ENCODE data around the gene GSTO2. TPM values are rescaled to one million over a fixed set of nuclear protein-coding genes. Genes with fewer than 3 reads are reported as not detected.

GSTO2 gene
- total and polyA plus RNA-seq, 2 of the 4 experiments (the other 2 are of a cell fraction): 1.4 to 2.3 TPM

DNA sequence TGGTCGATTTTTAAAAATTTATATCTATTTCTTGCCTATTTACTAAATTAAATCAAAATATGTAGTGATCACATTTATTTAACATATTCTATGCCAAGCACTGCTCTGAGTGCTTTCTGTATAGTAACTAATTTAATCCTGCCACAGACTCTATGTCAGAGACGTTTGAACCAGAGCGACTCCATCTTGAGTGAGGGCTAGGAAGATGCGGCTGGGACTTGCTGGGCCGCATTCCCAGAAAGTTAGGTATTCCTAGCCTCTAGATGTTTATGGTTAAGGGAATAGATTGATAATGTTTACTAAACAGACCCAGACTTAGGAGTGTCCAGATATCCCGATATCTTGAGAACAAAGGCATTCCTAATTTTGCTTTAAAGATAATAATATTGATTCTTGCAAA lies 17.5 kb upstream of the GSTO2 start:
- in situ Hi-C loops (cut with MboI; ENCODE audit: low sequenced_read_pairs): no loop called here
- no peak for ATAC-seq (ENCODE audit: low read depth)
- no peaks in the 10 kb centered on the region for H3K27me3 ChIP-seq (ENCODE audit: control insufficient read depth, insufficient read depth, low read length)
- H3K36me3 ChIP-seq (ENCODE audit: control insufficient read depth, insufficient read depth, low read length): no peaks in the 10 kb centered on the region
- H2AFZ ChIP-seq (replicated peaks; ENCODE audit: low read length, poor library complexity): no peak overlapping the region
- H3K79me1 ChIP-seq (ENCODE audit: low read depth in 1 of 2, low read length in 2 of 2): peaks cover 0 to 11% of the 10 kb centered on the region in 2 experiments; a peak in 2 of 4 replicates
- H3K56ac ChIP-seq (ENCODE audit: extremely low read depth, insufficient read depth, low read length): no peak overlapping the region
- H3K4me2 ChIP-seq (ENCODE audit: low read depth, low read length): no peak overlapping the region
- no peak overlapping the region for H3K4me3 ChIP-seq (ENCODE audit: insufficient read depth, low read depth, low read length)
- H3K9ac ChIP-seq (ENCODE audit: low read depth, low read length): no peak overlapping the region
- no peak overlapping the region for H4K8ac ChIP-seq (ENCODE audit: low read depth in 2 of 2, low read length in 2 of 2)
- intact Hi-C loops (cut with micrococcal nuclease): loop anchor here (5.0 kb wide), 1 partner anchor 364 kb away; no protein-coding TSS in a partner anchor
- no peak overlapping the region for H3K18ac ChIP-seq (ENCODE audit: low read depth, low read length)
- H3K9me3 ChIP-seq (ENCODE audit: control insufficient read depth, insufficient read depth, low read length): no peaks in the 10 kb centered on the region
- H3K9me1 ChIP-seq (ENCODE audit: insufficient read depth, low read length): 0 out of 2 replicates have a peak, but pooled peaks cover 2% of the 10 kb centered on the region
- no TSS peak for BruUV-seq (replicated peaks)
- H2BK120ac ChIP-seq (ENCODE audit: low read depth, low read length): no peak overlapping the region
- TF ChIP-seq NFE2L2 (IDR thresholded peaks at IDR 0.05; ENCODE audit: low read depth, low read length) (no peak), CEBPB (IDR thresholded peaks at IDR 0.05; ENCODE audit: low read depth, low read length) (no peak), MAZ (IDR thresholded peaks at IDR 0.05; ENCODE audit: borderline replicate concordance, low read depth, low read length) (no peak), CTCF (conservative IDR thresholded peaks at IDR 0.05; ENCODE audit: low read depth, low read length) (no peak), POLR2A (IDR thresholded peaks at IDR 0.05; ENCODE audit: low read depth, low read length) (no peak), RCOR1 (IDR thresholded peaks at IDR 0.05; ENCODE audit: insufficient replicate concordance, low read length) (no peak), BHLHE40 (IDR thresholded peaks at IDR 0.05; ENCODE audit: low read depth, low read length) (no peak), FOS (IDR thresholded peaks at IDR 0.05; ENCODE audit: low read depth, low read length) (no peak), RFX5 (IDR thresholded peaks at IDR 0.05; ENCODE audit: low read depth, low read length) (no peak), SMC3 (IDR thresholded peaks at IDR 0.05; ENCODE audit: low read depth, low read length) (no peak), CHD1 (IDR thresholded peaks at IDR 0.05; ENCODE audit: low read depth, low read length) (no peak), MXI1 (IDR thresholded peaks at IDR 0.05; ENCODE audit: borderline replicate concordance, low read depth, low read length) (no peak), MAFK (IDR thresholded peaks at IDR 0.05; ENCODE audit: low read depth, low read length) (no peak), RAD21 (IDR thresholded peaks at IDR 0.05; ENCODE audit: low read length) (no peak)
- TF ChIP-seq, protein P1, sequence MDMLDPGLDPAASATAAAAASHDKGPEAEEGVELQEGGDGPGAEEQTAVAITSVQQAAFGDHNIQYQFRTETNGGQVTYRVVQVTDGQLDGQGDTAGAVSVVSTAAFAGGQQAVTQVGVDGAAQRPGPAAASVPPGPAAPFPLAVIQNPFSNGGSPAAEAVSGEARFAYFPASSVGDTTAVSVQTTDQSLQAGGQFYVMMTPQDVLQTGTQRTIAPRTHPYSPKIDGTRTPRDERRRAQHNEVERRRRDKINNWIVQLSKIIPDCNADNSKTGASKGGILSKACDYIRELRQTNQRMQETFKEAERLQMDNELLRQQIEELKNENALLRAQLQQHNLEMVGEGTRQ (IDR thresholded peaks at IDR 0.05; ENCODE audit: low read depth, low read length): no peak
- TF ChIP-seq, protein P2, sequence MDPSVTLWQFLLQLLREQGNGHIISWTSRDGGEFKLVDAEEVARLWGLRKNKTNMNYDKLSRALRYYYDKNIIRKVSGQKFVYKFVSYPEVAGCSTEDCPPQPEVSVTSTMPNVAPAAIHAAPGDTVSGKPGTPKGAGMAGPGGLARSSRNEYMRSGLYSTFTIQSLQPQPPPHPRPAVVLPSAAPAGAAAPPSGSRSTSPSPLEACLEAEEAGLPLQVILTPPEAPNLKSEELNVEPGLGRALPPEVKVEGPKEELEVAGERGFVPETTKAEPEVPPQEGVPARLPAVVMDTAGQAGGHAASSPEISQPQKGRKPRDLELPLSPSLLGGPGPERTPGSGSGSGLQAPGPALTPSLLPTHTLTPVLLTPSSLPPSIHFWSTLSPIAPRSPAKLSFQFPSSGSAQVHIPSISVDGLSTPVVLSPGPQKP (IDR thresholded peaks at IDR 0.05; ENCODE audit: borderline replicate concordance, low read depth, low read length): no peak
- no CpG with 5 or more reads among the region's 6 CpGs for WGBS, 2 experiments (ENCODE audit: extremely low coverage in 2 of 2, insufficient read length in 1 of 2)
- dilution Hi-C loops (cut with HindIII; ENCODE audit: low sequenced_read_pairs, unreplicated experiment): no loop called here
- DNase-seq: no peak
- no peak overlapping the region for H2AK9ac ChIP-seq (replicated peaks; ENCODE audit: low read depth, low read length, poor library complexity)
- no peak overlapping the region for H3K27ac ChIP-seq (ENCODE audit: insufficient read depth, low read length)
- peaks cover 3% of the 10 kb centered on the region; the same call in 1 of the 2 replicates for H4K20me1 ChIP-seq (ENCODE audit: insufficient read depth, low read length)
- ChIA-PET CTCF (no interaction called here), POLR2A (ENCODE audit: unreplicated experiment) (no interaction called here)
- no peak overlapping the region for H2AK5ac ChIP-seq (ENCODE audit: low read depth, low read length)
- no peak overlapping the region for H2BK20ac ChIP-seq (ENCODE audit: low read depth, low read length)
- peaks cover 6% of the 10 kb centered on the region for H3K4me1 ChIP-seq (ENCODE audit: control insufficient read depth, insufficient read depth, low read length)
- no peak overlapping the region for H4K91ac ChIP-seq (ENCODE audit: insufficient read depth, low read depth, low read length)
- H4K5ac ChIP-seq (ENCODE audit: low read depth, low read length): no peak overlapping the region
- no peak overlapping the region for H2BK15ac ChIP-seq (ENCODE audit: low read depth, low read length)
- no peak overlapping the region for H3K14ac ChIP-seq (replicated peaks; ENCODE audit: low read depth, low read length)
- H3K23ac ChIP-seq (ENCODE audit: low read depth, low read length): no peak overlapping the region
- H2BK5ac ChIP-seq (ENCODE audit: low read depth, low read length, poor library complexity, severe bottlenecking): no peak overlapping the region
- H3K4ac ChIP-seq (ENCODE audit: low read depth, low read length): no peak overlapping the region

All from IMR-90 (cell line).